GM12878 (cell line): ENCODE measurements around the gene SLC4A3.

ENCODE experiments used
- EED ChIP-seq: sonication (generic); IDR thresholded peaks from 2 replicates; pipeline ENCODE4 v1.6.1; 2016; ENCODE audit warnings: antibody characterized with exemption, low read depth
- EP300 ChIP-seq, 2 experiments: fragments of 150-350 bp in 1 of 2; IDR thresholded peaks; 2 replicates each; pipeline ENCODE4 v1.6.1; 2011 to 2012; ENCODE audit warnings: low read depth in 2 of 2, low read length in 2 of 2, borderline replicate concordance in 1 of 2, improper control_type of control experiment in 1 of 2, inconsistent platforms in 1 of 2; ENCODE audit not compliant: control insufficient read depth in 1 of 2
- NR2F1 ChIP-seq: fragments of 450-650 bp; conservative IDR thresholded peaks from 2 replicates; pipeline ENCODE4 v1.6.1; 2017; ENCODE audit warnings: mild to moderate bottlenecking
- RAD21 ChIP-seq: IDR thresholded peaks from 2 replicates; pipeline ENCODE4 v1.6.1; 2011; ENCODE audit warnings: mild to moderate bottlenecking, low read depth, low read length, moderate library complexity; ENCODE audit not compliant: insufficient read depth
- RCOR1 ChIP-seq: conservative IDR thresholded peaks from 2 replicates; pipeline ENCODE4 v1.6.1; 2012; ENCODE audit warnings: low read depth, low read length, improper control_type of control experiment
- RUNX3 ChIP-seq: IDR thresholded peaks from 2 replicates; pipeline ENCODE4 v1.6.1; 2012; ENCODE audit warnings: low read length, inconsistent platforms
- SUZ12 ChIP-seq: fragments of 200-600 bp; sonication (generic); IDR thresholded peaks from one replicate; pipeline ENCODE4 v1.6.1; 2018; ENCODE audit warnings: antibody characterized with exemption, mild to moderate bottlenecking; ENCODE audit not compliant: unreplicated experiment
- YY1 ChIP-seq: IDR thresholded peaks from 2 replicates; pipeline ENCODE4 v1.6.1; 2011; ENCODE audit warnings: low read depth, mild to moderate bottlenecking, low read length
- ZNF207 ChIP-seq: fragments of 450-650 bp; IDR thresholded peaks from 2 replicates; pipeline ENCODE4 v1.6.1; 2014; ENCODE audit warnings: antibody characterized with exemption, mild to moderate bottlenecking, borderline replicate concordance
- TF ChIP-seq, protein P1 (sequence below): IDR thresholded peaks from 2 replicates; pipeline ENCODE4 v1.6.1; 2012; ENCODE audit warnings: mild to moderate bottlenecking, low read depth, low read length
- TF ChIP-seq, protein P2 (sequence below): IDR thresholded peaks from 2 replicates; pipeline ENCODE4 v1.6.1; 2012; ENCODE audit warnings: low read length, inconsistent platforms

DNA sequence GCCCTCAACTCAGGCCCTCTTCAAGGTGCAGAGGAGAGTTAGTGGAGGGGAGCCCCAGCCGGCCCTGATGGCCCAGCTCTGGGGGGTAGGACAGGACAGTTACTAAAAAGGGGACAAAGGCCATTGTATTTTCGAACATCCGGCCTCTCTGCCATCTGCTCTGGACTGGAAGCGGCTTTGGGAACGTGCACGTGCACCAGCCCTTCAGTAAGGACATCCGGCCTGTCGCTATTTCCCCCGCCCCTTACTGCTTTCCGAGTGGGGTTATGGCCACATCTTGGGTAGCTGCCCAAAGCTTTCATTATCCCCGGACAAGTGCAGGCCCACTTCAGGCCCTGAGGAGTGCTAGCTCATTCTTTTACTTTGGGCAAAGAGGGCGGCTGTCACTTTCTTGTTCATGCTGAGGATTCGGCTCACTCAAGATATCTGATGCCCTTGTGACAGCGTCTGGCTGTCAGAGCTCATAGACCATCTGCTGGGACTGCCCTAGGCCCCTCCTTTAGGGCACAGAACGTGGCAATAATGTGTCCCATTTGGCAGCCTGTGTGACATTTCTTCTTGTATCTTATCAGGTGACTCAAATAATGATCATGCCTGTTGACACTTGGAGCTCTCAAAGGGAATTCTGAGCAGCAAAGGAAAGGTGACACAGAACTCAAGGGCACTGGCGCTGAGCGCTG lies 17.5 kb downstream of the SLC4A3 start:
- TF ChIP-seq, protein P1, sequence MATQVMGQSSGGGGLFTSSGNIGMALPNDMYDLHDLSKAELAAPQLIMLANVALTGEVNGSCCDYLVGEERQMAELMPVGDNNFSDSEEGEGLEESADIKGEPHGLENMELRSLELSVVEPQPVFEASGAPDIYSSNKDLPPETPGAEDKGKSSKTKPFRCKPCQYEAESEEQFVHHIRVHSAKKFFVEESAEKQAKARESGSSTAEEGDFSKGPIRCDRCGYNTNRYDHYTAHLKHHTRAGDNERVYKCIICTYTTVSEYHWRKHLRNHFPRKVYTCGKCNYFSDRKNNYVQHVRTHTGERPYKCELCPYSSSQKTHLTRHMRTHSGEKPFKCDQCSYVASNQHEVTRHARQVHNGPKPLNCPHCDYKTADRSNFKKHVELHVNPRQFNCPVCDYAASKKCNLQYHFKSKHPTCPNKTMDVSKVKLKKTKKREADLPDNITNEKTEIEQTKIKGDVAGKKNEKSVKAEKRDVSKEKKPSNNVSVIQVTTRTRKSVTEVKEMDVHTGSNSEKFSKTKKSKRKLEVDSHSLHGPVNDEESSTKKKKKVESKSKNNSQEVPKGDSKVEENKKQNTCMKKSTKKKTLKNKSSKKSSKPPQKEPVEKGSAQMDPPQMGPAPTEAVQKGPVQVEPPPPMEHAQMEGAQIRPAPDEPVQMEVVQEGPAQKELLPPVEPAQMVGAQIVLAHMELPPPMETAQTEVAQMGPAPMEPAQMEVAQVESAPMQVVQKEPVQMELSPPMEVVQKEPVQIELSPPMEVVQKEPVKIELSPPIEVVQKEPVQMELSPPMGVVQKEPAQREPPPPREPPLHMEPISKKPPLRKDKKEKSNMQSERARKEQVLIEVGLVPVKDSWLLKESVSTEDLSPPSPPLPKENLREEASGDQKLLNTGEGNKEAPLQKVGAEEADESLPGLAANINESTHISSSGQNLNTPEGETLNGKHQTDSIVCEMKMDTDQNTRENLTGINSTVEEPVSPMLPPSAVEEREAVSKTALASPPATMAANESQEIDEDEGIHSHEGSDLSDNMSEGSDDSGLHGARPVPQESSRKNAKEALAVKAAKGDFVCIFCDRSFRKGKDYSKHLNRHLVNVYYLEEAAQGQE: no peak
- no peak for TF ChIP-seq RCOR1
- TF ChIP-seq NR2F1: no peak
- no peak for TF ChIP-seq SUZ12
- TF ChIP-seq RUNX3: no peak
- TF ChIP-seq ZNF207: no peak
- TF ChIP-seq EP300 (IDR thresholded peaks at IDR 0.05; ENCODE audit: borderline replicate concordance in 1 of 2, control insufficient read depth in 1 of 2, low read depth in 2 of 2, low read length in 2 of 2): no peak
- no peak for TF ChIP-seq EED
- no peak for TF ChIP-seq RAD21
- TF ChIP-seq, protein P2, sequence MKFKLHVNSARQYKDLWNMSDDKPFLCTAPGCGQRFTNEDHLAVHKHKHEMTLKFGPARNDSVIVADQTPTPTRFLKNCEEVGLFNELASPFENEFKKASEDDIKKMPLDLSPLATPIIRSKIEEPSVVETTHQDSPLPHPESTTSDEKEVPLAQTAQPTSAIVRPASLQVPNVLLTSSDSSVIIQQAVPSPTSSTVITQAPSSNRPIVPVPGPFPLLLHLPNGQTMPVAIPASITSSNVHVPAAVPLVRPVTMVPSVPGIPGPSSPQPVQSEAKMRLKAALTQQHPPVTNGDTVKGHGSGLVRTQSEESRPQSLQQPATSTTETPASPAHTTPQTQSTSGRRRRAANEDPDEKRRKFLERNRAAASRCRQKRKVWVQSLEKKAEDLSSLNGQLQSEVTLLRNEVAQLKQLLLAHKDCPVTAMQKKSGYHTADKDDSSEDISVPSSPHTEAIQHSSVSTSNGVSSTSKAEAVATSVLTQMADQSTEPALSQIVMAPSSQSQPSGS: no peak
- no peak for TF ChIP-seq YY1
